Naive thymus-derived CD4-positive, alpha-beta T cell (primary cell): ENCODE results near the gene TMX3. TPM values are rescaled to one million over a fixed set of nuclear protein-coding genes. Genes with fewer than 3 reads are reported as not detected.
A peak's percentile ranks its signal among the peaks of the same experiment; 100 is the strongest.

Experiments
- ATAC-seq: fragments of 150-1000 bp; cut with Tn5 transposase; 2 replicates; pipeline ENCODE4 v1.10.0; 2021; ENCODE audit warnings: mild to moderate bottlenecking, moderate library complexity
- CTCF ChIA-PET: fragments of 350-600 bp; sonication (Branson Sonifier 250); formaldehyde crosslinking; loops from one replicate; lab custom pipeline; 2021; ENCODE audit warnings: antibody characterized with exemption; lab: Charles Lee
- POLR2A ChIA-PET: fragments of 350-600 bp; sonication (Branson Sonifier 250); formaldehyde crosslinking; loops from one replicate; lab custom pipeline; 2021; ENCODE audit warnings: antibody characterized with exemption, inconsistent platforms; lab: Charles Lee
- DNase-seq, 9 donors: peaks; one replicate each; pipeline versions ENCODE4 v3.0.0 to v3.0.0-alpha.2; 2020 to 2022; ENCODE audit warnings: mixed read lengths in 1 of 9
- H3K27ac ChIP-seq: one replicate; pipeline ENCODE4 v1.7.0; 2013; ENCODE audit warnings: mild to moderate bottlenecking, low read depth, low read length, moderate library complexity
- H3K27me3 ChIP-seq, 2 donors: one replicate each; pipeline ENCODE4 v1.7.0; 2013; ENCODE audit warnings: low read length in 2 of 2, mild to moderate bottlenecking in 2 of 2, moderate library complexity in 2 of 2; ENCODE audit not compliant: control insufficient read depth in 2 of 2, insufficient read depth in 2 of 2
- H3K36me3 ChIP-seq, 3 experiments: 1 replicate in 2 of 3; 2 replicates in 1 of 3; pipeline ENCODE4 v1.7.0; 2013; ENCODE audit warnings: low read length in 3 of 3, mild to moderate bottlenecking in 3 of 3, moderate library complexity in 1 of 3; ENCODE audit not compliant: insufficient read depth in 3 of 3, control insufficient read depth in 2 of 3
- H3K4me1 ChIP-seq, 2 donors: one replicate each; pipeline ENCODE4 v1.7.0; 2013; ENCODE audit warnings: low read length in 2 of 2, mild to moderate bottlenecking in 2 of 2, moderate library complexity in 1 of 2; ENCODE audit not compliant: control insufficient read depth in 2 of 2, insufficient read depth in 2 of 2
- H3K4me3 ChIP-seq: 2 replicates; pipeline ENCODE4 v1.7.0; 2013; ENCODE audit warnings: mild to moderate bottlenecking, low read length
- H3K9me3 ChIP-seq, 3 experiments: 1 replicate in 2 of 3; 2 replicates in 1 of 3; pipeline ENCODE4 v1.7.0; 2013; ENCODE audit warnings: low read length in 3 of 3; ENCODE audit not compliant: control insufficient read depth in 2 of 3
- H3K27ac Mint-ChIP-seq, 9 donors: one replicate each; pipeline ENCODE4 v1.8.0; 2020 to 2022; ENCODE audit warnings: mixed read lengths in 9 of 9, mild to moderate bottlenecking in 8 of 9, moderate library complexity in 5 of 9, inconsistent platforms in 2 of 9
- H3K27me3 Mint-ChIP-seq, 5 donors: one replicate each; pipeline ENCODE4 v1.8.0; 2021 to 2022; ENCODE audit warnings: mixed read lengths in 5 of 5, mild to moderate bottlenecking in 1 of 5
- H3K36me3 Mint-ChIP-seq, 5 donors: one replicate each; pipeline ENCODE4 v1.8.0; 2020 to 2022; ENCODE audit warnings: mixed read lengths in 5 of 5, mild to moderate bottlenecking in 3 of 5, inconsistent platforms in 1 of 5
- H3K4me1 Mint-ChIP-seq, 7 donors: one replicate each; pipeline ENCODE4 v1.8.0; 2020 to 2022; ENCODE audit warnings: mixed read lengths in 7 of 7, mild to moderate bottlenecking in 3 of 7, inconsistent platforms in 1 of 7
- H3K4me3 Mint-ChIP-seq, 10 donors: one replicate each; pipeline ENCODE4 v1.8.0; 2020 to 2022; ENCODE audit warnings: mild to moderate bottlenecking in 10 of 10, mixed read lengths in 10 of 10, moderate library complexity in 6 of 10, inconsistent platforms in 2 of 10
- H3K9me3 Mint-ChIP-seq, 11 donors: one replicate each; pipeline ENCODE4 v1.8.0; 2020 to 2022; ENCODE audit warnings: mixed read lengths in 11 of 11, mild to moderate bottlenecking in 4 of 11, inconsistent platforms in 1 of 11, moderate library complexity in 1 of 11
- intact Hi-C, 2 donors: fragments of 100-400 bp; cut with micrococcal nuclease; formaldehyde crosslinking; loops; one replicate each; pipeline ENCODE4 v1.15.1; 2023
- polyA plus RNA-seq, 2 donors: library from polyadenylated mRNA; unstranded; fragments of 300-500 nt; fragmentation: Illumina TruSeq; gene quantifications; one replicate each; pipeline ENCODE4 v1.2.3, GENCODE V29; 2021
- total RNA-seq, 6 experiments: library from RNA in 5 of 6; stranded (reverse) in 5 of 6; gene quantifications; 1 replicate in 5 of 6; 2 replicates in 1 of 6; pipeline ENCODE4 v1.2.3 and lab custom pipeline; 2021 to 2026

TMX3 gene
- total and polyA plus RNA-seq, 7 experiments from 2014 or later, result 18.7 to 76.5 (median 50.7) TPM

GRCh38 chr18:68676913-68677312 lies 38.0 kb downstream of the TMX3 start:
- Histone ChIP-seq H3K36me3 (peaks cover 3 to 52% (median 21%) of the 10 kb centered on the region in 3 experiments), H3K27ac (no peak overlapping the region), H3K27me3 (no peaks in the 10 kb centered on the region), H3K4me3 (no peak overlapping the region), H3K9me3 (no peaks in the 10 kb centered on the region), H3K4me1 (no peaks in the 10 kb centered on the region)
- CTCF ChIA-PET, result no interaction called here
- no peak for DNase-seq
- no peak for ATAC-seq
- POLR2A ChIA-PET, result no interaction called here
- peaks cover 0 to 5% (median 0%) of the 10 kb centered on the region in 7 donors for H3K4me1 Mint-ChIP-seq
- no peaks in the 10 kb centered on the region for H3K9me3 Mint-ChIP-seq
- no peak overlapping the region for H3K4me3 Mint-ChIP-seq
- peaks cover 8 to 35% (median 19%) of the 10 kb centered on the region in 5 donors for H3K36me3 Mint-ChIP-seq
- intact Hi-C loops, result no loop called here
- no peaks in the 10 kb centered on the region for H3K27me3 Mint-ChIP-seq
- peak overlapping the region in 4 of 9 donors; percentile 13 to 68 (median 48) for H3K27ac Mint-ChIP-seq

GRCh38 chr18:68667121-68667520 lies 47.8 kb downstream of the TMX3 start:
- POLR2A ChIA-PET, result no interaction called here
- Histone ChIP-seq H3K4me1 (no peaks in the 10 kb centered on the region), H3K36me3 (no peaks in the 10 kb centered on the region), H3K27ac (no peak overlapping the region), H3K4me3 (no peak overlapping the region), H3K27me3 (no peaks in the 10 kb centered on the region), H3K9me3 (no peaks in the 10 kb centered on the region)
- no peaks in the 10 kb centered on the region for H3K4me1 Mint-ChIP-seq
- no peak overlapping the region for H3K27ac Mint-ChIP-seq
- no peak for ATAC-seq
- no peaks in the 10 kb centered on the region for H3K9me3 Mint-ChIP-seq
- intact Hi-C loops, result no loop called here
- DNase-seq, result no peak
- H3K4me3 Mint-ChIP-seq, result no peak overlapping the region
- H3K36me3 Mint-ChIP-seq, result no peaks in the 10 kb centered on the region
- CTCF ChIA-PET, result no interaction called here
- H3K27me3 Mint-ChIP-seq, result peaks cover 0 to 5% (median 0%) of the 10 kb centered on the region in 5 donors

DNA sequence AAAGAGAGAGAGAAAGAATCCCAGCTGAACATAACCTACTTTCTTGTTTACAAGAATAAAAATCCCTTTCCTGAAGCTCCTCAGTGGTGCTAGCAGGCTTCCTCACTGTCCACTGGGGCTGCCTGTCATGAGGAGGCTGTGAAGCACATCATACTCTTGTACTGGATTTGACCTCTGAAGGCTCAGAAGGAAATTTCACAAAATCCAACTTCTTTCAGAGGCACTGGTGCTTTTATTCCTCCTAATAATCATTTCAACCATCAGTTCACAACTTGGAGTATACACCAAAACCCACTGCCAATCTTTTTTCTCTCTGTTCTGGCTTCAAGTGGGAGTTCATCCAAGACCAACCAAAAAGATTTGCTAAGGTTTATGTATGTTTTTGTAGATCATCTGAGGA lies 48.5 kb downstream of the TMX3 start:
- POLR2A ChIA-PET, result no interaction called here
- Mint-ChIP-seq H3K36me3 (no peaks in the 10 kb centered on the region), H3K9me3 (no peaks in the 10 kb centered on the region), H3K4me3 (no peak overlapping the region), H3K4me1 (no peaks in the 10 kb centered on the region), H3K27ac (no peak overlapping the region), H3K27me3 (peaks cover 0 to 5% (median 0%) of the 10 kb centered on the region in 5 donors)
- Histone ChIP-seq H3K9me3 (no peaks in the 10 kb centered on the region), H3K27ac (no peak overlapping the region), H3K36me3 (no peaks in the 10 kb centered on the region), H3K4me3 (no peak overlapping the region), H3K27me3 (no peaks in the 10 kb centered on the region), H3K4me1 (no peaks in the 10 kb centered on the region)
- intact Hi-C loops, result no loop called here
- DNase-seq (no peak), ATAC-seq (no peak)
- CTCF ChIA-PET, result interaction anchor here (0.7 kb wide), 1 partner anchor 1201 kb away, joined by 4 read pairs; no protein-coding TSS in a partner anchor

- H3K4me1 Mint-ChIP-seq, result no peaks in the 10 kb centered on the region
- H3K9me3 ChIP-seq, result no peaks in the 10 kb centered on the region
- peaks cover 0 to 6% (median 0%) of the 10 kb centered on the region in 5 donors for H3K27me3 Mint-ChIP-seq
- H3K27ac Mint-ChIP-seq, result no peak overlapping the region
- ChIA-PET POLR2A (no interaction called here), CTCF (no interaction called here)
- H3K9me3 Mint-ChIP-seq, result no peaks in the 10 kb centered on the region
- H3K4me3 Mint-ChIP-seq, result no peak overlapping the region
- no peak overlapping the region for H3K27ac ChIP-seq
- no peaks in the 10 kb centered on the region for H3K36me3 ChIP-seq
- no peaks in the 10 kb centered on the region for H3K36me3 Mint-ChIP-seq
- intact Hi-C loops, result no loop called here
- no peaks in the 10 kb centered on the region for H3K4me1 ChIP-seq
- ATAC-seq, result no peak
- H3K4me3 ChIP-seq, result no peak overlapping the region
- no peak for DNase-seq
- H3K27me3 ChIP-seq, result no peaks in the 10 kb centered on the region
Measured at GRCh38 chr18:68665628-68666027, 49.3 kb downstream of the TMX3 start.

GRCh38 chr18:68662754-68663153 lies 52.2 kb downstream of the TMX3 start:
- CTCF ChIA-PET, result interaction anchor here (1.3 kb wide), 1 partner anchor 9 kb away, joined by 3 read pairs; no protein-coding TSS in a partner anchor
- no peaks in the 10 kb centered on the region for H3K36me3 Mint-ChIP-seq
- H3K4me1 ChIP-seq, result no peaks in the 10 kb centered on the region
- no peak overlapping the region for H3K4me3 ChIP-seq
- intact Hi-C loops, result loop anchor here in 1 of 2 donors (5.0 kb wide), 1 partner anchor 1560 kb away; no protein-coding TSS in a partner anchor
- no peak overlapping the region for H3K27ac ChIP-seq
- no peaks in the 10 kb centered on the region for H3K27me3 ChIP-seq
- H3K27ac Mint-ChIP-seq, result no peak overlapping the region
- DNase-seq (no peak), ATAC-seq (no peak)
- H3K4me1 Mint-ChIP-seq, result no peaks in the 10 kb centered on the region
- no peak overlapping the region for H3K4me3 Mint-ChIP-seq
- H3K9me3 Mint-ChIP-seq, result no peaks in the 10 kb centered on the region
- POLR2A ChIA-PET, result no interaction called here
- no peaks in the 10 kb centered on the region for H3K36me3 ChIP-seq
- H3K27me3 Mint-ChIP-seq, result peaks cover 0 to 9% (median 0%) of the 10 kb centered on the region in 5 donors
- H3K9me3 ChIP-seq, result no peaks in the 10 kb centered on the region

- peaks cover 0 to 8% (median 4%) of the 10 kb centered on the region in 5 donors for H3K27me3 Mint-ChIP-seq
- no peak overlapping the region for H3K27ac Mint-ChIP-seq
- ChIA-PET CTCF (interaction anchor here (0.6 to 2.2 kb wide), 9 partner anchors 9 to 1451 kb away, joined by 3 to 6 read pairs (median 4); no protein-coding TSS in a partner anchor), POLR2A (no interaction called here)
- Histone ChIP-seq H3K36me3 (no peaks in the 10 kb centered on the region), H3K9me3 (no peaks in the 10 kb centered on the region), H3K4me1 (no peaks in the 10 kb centered on the region), H3K27ac (no peak overlapping the region), H3K27me3 (no peaks in the 10 kb centered on the region), H3K4me3 (no peak overlapping the region)
- ATAC-seq, result no peak
- peak in 6 of 9 donors; percentile 2 to 34 (median 24) for DNase-seq
- no peaks in the 10 kb centered on the region for H3K9me3 Mint-ChIP-seq
- intact Hi-C loops, result loop anchor here (1.0 to 5.0 kb wide), 4 partner anchors 75 to 1558 kb away; partner anchors contain the start of gene DSEL (in 1 of the 2)
- no peaks in the 10 kb centered on the region for H3K4me1 Mint-ChIP-seq
- H3K4me3 Mint-ChIP-seq, result no peak overlapping the region
- H3K36me3 Mint-ChIP-seq, result no peaks in the 10 kb centered on the region
Measured at GRCh38 chr18:68660354-68661183, 54.3 kb downstream of the TMX3 start.
